ENCODE data around the gene CALCOCO2. TPM values are rescaled to one million over a fixed set of nuclear protein-coding genes. Genes with fewer than 3 reads are reported as not detected.
A peak's percentile ranks its signal among the peaks of the same experiment; 100 is the strongest.

The CALCOCO2 gene
- total and polyA plus RNA-seq, 2 of the 13 experiments (the other 11 are each of a cell fraction or from before 2014, with no cell fraction given), result 72.9 to 111 TPM

DNA sequence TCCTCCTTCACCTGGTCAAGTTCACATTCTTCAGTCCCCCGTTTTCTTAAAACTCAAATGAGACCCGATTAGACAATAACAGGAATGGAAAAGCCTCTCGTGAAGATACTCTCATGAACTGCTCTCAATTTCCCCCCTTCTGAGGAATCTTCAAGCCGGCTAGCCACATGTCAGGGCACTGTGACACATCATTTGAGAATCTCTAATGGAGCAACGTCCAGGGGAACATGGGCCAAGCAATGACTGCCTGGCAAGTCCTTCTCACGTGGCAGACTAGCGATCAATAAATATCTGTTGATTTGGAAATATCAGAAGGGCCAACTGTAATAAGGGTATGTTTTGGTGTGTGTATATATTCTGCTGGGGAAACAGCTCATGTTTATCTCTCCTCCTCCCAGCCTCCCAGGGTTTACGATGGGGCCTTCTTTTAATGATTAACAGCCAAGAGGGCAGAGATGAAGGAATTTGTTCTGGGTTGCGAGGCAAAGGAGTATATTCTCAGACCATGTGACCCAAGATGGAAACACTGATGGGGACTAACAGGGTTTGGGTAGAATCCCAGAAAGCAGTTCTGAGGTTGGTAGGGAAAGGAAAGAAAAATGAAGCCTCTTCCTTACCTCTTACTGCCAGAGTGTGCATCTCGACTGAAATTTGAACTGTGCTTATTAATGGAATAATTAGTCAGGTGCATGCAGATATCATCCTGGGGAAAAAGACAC is 35.2 kb upstream of the CALCOCO2 start (continued):
- TF ChIP-seq, protein P1, sequence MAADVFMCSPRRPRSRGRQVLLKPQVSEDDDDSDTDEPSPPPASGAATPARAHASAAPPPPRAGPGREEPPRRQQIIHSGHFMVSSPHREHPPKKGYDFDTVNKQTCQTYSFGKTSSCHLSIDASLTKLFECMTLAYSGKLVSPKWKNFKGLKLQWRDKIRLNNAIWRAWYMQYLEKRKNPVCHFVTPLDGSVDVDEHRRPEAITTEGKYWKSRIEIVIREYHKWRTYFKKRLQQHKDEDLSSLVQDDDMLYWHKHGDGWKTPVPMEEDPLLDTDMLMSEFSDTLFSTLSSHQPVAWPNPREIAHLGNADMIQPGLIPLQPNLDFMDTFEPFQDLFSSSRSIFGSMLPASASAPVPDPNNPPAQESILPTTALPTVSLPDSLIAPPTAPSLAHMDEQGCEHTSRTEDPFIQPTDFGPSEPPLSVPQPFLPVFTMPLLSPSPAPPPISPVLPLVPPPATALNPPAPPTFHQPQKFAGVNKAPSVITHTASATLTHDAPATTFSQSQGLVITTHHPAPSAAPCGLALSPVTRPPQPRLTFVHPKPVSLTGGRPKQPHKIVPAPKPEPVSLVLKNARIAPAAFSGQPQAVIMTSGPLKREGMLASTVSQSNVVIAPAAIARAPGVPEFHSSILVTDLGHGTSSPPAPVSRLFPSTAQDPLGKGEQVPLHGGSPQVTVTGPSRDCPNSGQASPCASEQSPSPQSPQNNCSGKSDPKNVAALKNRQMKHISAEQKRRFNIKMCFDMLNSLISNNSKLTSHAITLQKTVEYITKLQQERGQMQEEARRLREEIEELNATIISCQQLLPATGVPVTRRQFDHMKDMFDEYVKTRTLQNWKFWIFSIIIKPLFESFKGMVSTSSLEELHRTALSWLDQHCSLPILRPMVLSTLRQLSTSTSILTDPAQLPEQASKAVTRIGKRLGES (CRISPR knock-in tag; IDR thresholded peaks at IDR 0.05; ENCODE audit: borderline replicate concordance), result no peak
- TF ChIP-seq ZNF264 (CRISPR knock-in tag; IDR thresholded peaks at IDR 0.05) (peak; percentile 61; the same call in 1 of the 2 replicates), HIVEP1 (CRISPR knock-in tag; IDR thresholded peaks at IDR 0.05) (no peak), ZNF746 (CRISPR knock-in tag; IDR thresholded peaks at IDR 0.05) (no peak), MXD4 (CRISPR knock-in tag; IDR thresholded peaks at IDR 0.05) (0 out of 2 replicates have a peak, but pooled peaks have one; percentile 58), RBFOX2 (IDR thresholded peaks at IDR 0.05; ENCODE audit: low read depth, low read length) (0 out of 2 replicates have a peak, but pooled peaks have one; percentile 18), ZFP37 (CRISPR knock-in tag; IDR thresholded peaks at IDR 0.05; ENCODE audit: borderline replicate concordance) (no peak; the same call in 1 of the 2 replicates), STAG1 (CRISPR knock-in tag; IDR thresholded peaks at IDR 0.05) (no peak), ZMAT3 (CRISPR knock-in tag; conservative IDR thresholded peaks at IDR 0.05) (no peak; the same call in 1 of the 2 replicates), NFYB (CRISPR knock-in tag; IDR thresholded peaks at IDR 0.05) (no peak; the same call in 1 of the 2 replicates), ZNF678 (CRISPR knock-in tag; IDR thresholded peaks at IDR 0.05) (peak; percentile 58; the same call in 1 of the 2 replicates), SSRP1 (CRISPR knock-in tag; IDR thresholded peaks at IDR 0.05) (no peak), ZNF282 (IDR thresholded peaks at IDR 0.05; ENCODE audit: partially characterized antibody) (no peak), HOXA5 (CRISPR knock-in tag; IDR thresholded peaks at IDR 0.05) (no peak; the same call in 1 of the 2 replicates), ZNF501 (CRISPR knock-in tag; IDR thresholded peaks at IDR 0.05) (no peak)
- TF ChIP-seq, protein P2, sequence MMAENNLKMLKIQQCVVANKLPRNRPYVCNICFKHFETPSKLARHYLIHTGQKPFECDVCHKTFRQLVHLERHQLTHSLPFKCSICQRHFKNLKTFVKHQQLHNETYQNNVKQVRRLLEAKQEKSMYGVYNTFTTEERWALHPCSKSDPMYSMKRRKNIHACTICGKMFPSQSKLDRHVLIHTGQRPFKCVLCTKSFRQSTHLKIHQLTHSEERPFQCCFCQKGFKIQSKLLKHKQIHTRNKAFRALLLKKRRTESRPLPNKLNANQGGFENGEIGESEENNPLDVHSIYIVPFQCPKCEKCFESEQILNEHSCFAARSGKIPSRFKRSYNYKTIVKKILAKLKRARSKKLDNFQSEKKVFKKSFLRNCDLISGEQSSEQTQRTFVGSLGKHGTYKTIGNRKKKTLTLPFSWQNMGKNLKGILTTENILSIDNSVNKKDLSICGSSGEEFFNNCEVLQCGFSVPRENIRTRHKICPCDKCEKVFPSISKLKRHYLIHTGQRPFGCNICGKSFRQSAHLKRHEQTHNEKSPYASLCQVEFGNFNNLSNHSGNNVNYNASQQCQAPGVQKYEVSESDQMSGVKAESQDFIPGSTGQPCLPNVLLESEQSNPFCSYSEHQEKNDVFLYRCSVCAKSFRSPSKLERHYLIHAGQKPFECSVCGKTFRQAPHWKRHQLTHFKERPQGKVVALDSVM (CRISPR knock-in tag; IDR thresholded peaks at IDR 0.05), result no peak
- TF ChIP-seq, protein P3, sequence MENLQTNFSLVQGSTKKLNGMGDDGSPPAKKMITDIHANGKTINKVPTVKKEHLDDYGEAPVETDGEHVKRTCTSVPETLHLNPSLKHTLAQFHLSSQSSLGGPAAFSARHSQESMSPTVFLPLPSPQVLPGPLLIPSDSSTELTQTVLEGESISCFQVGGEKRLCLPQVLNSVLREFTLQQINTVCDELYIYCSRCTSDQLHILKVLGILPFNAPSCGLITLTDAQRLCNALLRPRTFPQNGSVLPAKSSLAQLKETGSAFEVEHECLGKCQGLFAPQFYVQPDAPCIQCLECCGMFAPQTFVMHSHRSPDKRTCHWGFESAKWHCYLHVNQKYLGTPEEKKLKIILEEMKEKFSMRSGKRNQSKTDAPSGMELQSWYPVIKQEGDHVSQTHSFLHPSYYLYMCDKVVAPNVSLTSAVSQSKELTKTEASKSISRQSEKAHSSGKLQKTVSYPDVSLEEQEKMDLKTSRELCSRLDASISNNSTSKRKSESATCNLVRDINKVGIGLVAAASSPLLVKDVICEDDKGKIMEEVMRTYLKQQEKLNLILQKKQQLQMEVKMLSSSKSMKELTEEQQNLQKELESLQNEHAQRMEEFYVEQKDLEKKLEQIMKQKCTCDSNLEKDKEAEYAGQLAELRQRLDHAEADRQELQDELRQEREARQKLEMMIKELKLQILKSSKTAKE (CRISPR knock-in tag; IDR thresholded peaks at IDR 0.05; ENCODE audit: borderline replicate concordance), result no peak
- TF ChIP-seq, protein P4, sequence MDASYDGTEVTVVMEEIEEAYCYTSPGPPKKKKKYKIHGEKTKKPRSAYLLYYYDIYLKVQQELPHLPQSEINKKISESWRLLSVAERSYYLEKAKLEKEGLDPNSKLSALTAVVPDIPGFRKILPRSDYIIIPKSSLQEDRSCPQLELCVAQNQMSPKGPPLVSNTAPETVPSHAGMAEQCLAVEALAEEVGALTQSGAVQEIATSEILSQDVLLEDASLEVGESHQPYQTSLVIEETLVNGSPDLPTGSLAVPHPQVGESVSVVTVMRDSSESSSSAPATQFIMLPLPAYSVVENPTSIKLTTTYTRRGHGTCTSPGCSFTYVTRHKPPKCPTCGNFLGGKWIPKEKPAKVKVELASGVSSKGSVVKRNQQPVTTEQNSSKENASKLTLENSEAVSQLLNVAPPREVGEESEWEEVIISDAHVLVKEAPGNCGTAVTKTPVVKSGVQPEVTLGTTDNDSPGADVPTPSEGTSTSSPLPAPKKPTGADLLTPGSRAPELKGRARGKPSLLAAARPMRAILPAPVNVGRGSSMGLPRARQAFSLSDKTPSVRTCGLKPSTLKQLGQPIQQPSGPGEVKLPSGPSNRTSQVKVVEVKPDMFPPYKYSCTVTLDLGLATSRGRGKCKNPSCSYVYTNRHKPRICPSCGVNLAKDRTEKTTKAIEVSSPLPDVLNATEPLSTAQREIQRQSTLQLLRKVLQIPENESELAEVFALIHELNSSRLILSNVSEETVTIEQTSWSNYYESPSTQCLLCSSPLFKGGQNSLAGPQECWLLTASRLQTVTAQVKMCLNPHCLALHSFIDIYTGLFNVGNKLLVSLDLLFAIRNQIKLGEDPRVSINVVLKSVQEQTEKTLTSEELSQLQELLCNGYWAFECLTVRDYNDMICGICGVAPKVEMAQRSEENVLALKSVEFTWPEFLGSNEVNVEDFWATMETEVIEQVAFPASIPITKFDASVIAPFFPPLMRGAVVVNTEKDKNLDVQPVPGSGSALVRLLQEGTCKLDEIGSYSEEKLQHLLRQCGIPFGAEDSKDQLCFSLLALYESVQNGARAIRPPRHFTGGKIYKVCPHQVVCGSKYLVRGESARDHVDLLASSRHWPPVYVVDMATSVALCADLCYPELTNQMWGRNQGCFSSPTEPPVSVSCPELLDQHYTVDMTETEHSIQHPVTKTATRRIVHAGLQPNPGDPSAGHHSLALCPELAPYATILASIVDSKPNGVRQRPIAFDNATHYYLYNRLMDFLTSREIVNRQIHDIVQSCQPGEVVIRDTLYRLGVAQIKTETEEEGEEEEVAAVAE (CRISPR knock-in tag; IDR thresholded peaks at IDR 0.05; ENCODE audit: borderline replicate concordance), result peak; percentile 70; the same call in 1 of the 2 replicates
